HG02610 (cell line): ENCODE data around the gene SHISA6.
"Not testable (repeated sequence)": the region's sequence is repeated elsewhere in the genome, so short reads cannot be mapped to it uniquely, and the experiment has no call there.

Experiments
- ATAC-seq: cut with Tn5 transposase; IDR thresholded peaks from one replicate; pipeline ENCODE4 v1.9.1; 2021; ENCODE audit warnings: mild to moderate bottlenecking, moderate library complexity; ENCODE audit not compliant: unreplicated experiment

SHISA6 gene

GRCh38 chr17:11301874-11302273 lies 60.9 kb downstream of the SHISA6 start:
- not testable (repeated sequence) for ATAC-seq

DNA sequence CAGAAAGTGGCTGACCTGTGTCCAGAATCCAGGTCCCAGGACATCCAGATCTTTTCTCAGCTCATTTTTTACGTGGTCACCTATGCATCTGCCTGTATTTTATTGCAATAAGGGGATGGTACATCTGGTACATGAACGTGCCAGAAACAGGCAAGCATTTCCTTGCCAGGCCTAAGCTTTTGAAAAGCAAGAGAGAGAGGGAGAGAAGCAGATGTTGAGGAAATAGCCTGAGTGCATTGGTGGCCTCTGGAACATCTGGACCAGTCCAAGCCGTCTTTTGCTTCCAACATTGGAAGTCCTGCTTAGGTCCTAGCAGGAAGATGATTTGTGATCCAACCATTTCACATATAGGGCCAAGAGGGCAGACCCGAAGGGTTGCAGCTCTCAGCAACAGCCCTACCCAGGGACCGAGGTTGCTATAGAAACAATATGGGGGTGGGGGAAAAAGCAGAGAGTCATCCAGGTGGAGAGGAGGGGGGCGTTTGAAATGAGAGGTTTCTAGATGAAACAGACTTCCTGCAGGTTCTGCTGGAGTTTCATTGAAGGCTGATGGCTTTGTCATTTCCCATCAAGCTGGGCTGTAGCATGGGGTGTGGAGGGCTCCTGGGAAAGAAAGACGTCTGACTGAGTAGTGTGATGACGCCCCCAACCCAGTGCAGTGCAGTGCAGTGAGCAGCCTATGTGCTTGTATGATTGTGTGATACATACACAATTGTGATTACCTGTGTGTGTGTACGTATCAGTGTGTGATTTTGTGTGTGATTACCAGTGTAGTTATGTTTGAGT lies 61.6 kb downstream of the SHISA6 start:
- ATAC-seq, result no peak

GRCh38 chr17:11303773-11304394 lies 62.9 kb downstream of the SHISA6 start:
- ATAC-seq, result no peak

DNA sequence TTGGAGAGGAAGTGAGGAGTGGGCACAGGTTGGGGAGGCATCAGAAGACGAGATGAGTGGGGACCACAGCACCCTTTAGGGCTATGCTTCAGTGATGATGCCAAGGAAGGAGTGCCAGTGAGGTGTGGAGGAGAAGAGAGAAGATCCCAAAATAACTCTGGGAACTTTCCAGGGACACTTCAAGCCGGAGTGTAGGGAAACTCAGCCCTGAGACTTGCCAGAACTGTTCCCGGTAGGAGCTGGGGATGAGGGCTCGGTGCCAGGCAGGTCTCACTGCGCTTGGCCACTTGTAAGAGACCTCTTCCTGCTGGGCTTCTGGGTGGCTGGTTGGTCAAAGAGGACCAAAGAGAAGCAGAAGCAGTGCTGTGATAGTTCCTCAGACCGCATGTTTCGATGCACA lies 63.6 kb downstream of the SHISA6 start:
- no peak for ATAC-seq

DNA sequence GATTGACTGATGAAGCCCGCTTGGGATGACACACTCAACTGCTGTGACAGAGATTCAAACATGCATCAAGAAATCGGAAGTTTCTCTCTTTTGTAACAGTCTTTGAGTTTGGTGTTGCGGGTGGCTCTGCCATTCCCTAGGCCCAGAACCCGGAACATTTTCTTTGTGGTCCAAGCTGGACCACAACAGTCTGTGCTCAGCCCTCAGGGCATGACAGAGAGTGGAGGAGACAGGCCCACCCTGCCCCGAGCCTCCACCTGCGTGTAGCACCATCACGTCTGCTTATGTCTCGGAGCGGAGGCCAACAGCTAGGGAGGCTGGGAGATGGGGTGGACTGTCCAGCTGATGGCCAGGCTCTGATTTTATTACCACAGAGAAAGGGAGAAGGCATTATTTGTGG lies 64.5 kb downstream of the SHISA6 start:
- ATAC-seq, result no peak

DNA sequence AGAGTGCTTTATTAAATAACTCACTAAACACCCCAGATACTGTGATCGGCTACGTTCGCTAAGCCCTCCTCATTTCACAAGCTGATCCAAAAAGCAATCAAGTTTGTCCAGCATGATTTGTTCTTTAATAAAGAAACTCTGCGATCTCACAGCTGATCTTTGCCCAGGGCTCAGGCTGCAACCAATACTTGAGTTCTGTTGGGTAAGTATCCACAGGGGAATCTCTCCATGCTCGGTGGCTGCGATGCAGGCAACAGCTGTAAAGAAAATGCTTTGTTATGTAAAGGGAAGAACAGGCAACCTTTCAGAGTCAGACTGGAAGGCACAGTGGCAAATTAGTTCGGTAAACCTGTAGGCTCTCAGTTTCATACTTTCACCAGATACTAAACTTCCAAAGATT lies 67.5 kb downstream of the SHISA6 start:
- ATAC-seq, result no peak

GRCh38 chr17:11309033-11309432 lies 68.0 kb downstream of the SHISA6 start:
- no peak for ATAC-seq

DNA sequence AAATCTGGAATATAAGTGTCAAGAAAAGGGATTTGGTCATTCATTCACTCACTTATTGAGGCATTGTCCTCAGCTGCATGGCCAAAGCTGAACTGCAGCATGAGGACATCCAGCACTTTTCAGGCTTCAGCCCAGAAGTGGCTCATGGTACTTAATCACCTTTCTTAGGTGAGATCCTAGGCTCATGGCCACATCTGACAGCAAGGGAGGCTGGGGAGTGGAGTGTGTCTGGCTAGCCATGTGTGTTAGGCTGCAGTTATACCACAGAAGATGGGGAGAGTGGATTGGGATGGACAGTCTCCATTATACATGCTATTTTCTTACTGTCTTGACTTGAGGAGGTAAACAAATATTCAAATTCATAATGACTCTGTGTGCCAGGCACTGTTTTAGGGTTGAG lies 68.8 kb downstream of the SHISA6 start:
- ATAC-seq, result no peak

DNA sequence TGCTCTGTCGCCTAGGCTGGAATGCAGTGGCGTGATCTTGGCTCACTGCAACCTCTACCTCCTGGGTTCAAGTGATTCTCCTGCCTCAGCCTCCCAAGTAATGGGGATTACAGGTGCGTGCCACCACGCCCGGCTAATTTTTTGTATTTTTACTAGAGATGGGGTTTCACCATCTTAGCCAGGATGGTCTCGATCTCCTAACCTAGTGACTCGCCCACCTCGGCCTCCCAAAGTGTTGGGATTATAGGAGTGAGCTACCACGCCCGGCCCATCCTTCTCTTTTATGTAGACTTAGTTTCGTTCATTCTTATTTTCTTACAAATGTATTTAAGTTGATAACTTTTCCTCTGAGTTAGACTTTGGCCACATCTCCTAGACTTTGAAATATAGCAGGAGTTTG lies 75.4 kb downstream of the SHISA6 start:
- ATAC-seq, result not testable (repeated sequence)

DNA sequence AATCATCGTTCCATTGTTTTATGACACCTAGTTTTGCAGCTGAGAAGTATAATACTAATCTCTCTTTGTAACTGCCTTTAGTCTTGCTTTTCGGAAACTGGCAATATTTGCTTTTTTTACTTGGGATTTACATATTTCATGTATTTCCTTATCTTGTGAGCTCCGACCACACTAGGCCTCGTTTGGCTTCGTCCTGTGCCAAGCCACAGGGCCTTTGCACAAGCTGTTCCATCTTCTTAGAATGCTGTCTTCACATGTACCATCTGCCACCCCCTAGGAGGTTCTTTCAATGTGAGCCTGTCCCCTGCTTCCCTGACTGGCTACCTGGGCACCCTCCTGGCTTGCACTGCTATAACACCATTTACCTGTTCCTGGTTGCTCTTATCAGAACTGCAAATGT lies 77.2 kb downstream of the SHISA6 start:
- ATAC-seq, result no peak

GRCh38 chr17:11319894-11320293 lies 78.9 kb downstream of the SHISA6 start:
- no peak for ATAC-seq

- no peak for ATAC-seq
Measured at GRCh38 chr17:11324021-11324420, 83.0 kb downstream of the SHISA6 start.

GRCh38 chr17:11324846-11325420 lies 83.9 kb downstream of the SHISA6 start:
- no peak for ATAC-seq

- no peak for ATAC-seq
Measured at GRCh38 chr17:11326492-11326891, 85.5 kb downstream of the SHISA6 start.

- no peak for ATAC-seq
Measured at GRCh38 chr17:11328770-11329169, 87.8 kb downstream of the SHISA6 start.

DNA sequence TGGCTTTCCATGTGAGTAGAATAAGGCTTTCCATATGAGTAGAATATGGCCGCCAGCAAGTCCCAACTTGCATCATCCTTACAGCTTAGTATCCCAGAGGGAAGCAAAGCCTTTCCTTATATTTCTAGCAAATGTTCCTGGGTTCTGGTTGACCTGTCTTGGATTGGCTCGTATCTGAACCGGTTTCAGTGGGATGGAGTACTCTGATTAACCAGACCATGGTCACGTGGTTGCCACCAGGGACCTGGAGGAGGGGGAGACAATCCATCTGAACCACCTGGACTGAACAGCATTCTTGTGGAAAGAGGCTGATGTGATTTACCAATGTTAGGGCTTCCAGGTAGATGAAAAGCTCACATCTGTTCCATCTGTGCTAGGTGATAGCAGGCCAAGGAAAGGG lies 89.0 kb downstream of the SHISA6 start:
- ATAC-seq, result no peak

GRCh38 chr17:11330826-11331225 lies 89.8 kb downstream of the SHISA6 start:
- no peak for ATAC-seq

DNA sequence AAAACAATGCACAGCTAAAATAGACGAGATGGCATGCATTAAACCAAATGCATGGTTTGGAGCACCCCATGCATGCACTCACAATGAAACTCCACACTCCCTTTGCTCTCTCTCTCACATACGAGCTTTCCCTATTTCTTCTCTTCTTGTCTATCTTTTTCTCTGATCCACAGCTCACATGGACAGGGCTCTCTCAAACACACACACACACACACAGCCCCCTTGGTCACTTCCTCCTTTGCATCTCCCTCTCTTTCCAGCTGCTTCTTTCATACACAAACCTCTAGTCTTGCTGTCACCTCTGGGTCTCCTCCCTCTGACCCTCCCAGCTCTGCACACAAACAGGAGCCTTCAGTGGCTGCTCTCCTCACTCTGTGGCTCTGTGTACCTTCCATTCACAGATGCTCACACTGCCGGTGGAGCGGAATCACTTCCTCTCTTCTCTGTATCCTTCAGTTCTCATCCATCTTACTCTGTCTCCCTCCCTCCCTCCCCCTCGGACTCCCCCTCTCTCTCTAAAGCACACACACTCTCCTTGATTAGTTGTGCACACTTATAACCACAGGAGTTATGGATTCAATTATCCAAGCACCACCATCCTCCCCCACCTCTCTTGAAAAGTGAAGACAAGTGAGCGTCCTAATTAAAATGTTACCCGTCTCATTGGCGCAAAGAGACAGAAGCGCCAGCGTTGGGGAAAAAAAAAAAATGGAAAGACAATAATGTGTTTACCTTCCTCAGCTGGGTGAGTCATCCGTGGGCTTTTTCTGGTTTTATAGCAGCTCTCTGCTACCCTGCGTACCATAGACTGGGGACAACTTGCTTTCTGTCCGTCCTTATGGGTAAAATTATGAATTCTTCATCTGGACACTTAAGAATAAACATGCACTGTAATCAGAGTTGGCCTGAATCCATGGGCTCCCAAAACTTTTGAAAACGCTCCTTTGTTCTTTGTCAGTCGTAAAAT lies 90.8 kb downstream of the SHISA6 start:
- ATAC-seq, result no peak

- no peak for ATAC-seq
Measured at GRCh38 chr17:11332706-11333105, 91.7 kb downstream of the SHISA6 start.

- no peak for ATAC-seq
Measured at GRCh38 chr17:11334493-11334892, 93.5 kb downstream of the SHISA6 start.

- ATAC-seq, result no peak
Measured at GRCh38 chr17:11336290-11336689, 95.3 kb downstream of the SHISA6 start.
